GM12801 (cell line): ENCODE data around the gene EXOC4.

Experiments
- CTCF ChIP-seq: IDR thresholded peaks from one replicate; pipeline ENCODE4 v1.5.1; 2011; ENCODE audit warnings: control low read depth; ENCODE audit not compliant: insufficient read length; ENCODE audit errors: extremely low read depth

The EXOC4 gene

GRCh38 chr7:133980804-133981203 is 727.9 kb downstream of the EXOC4 start:
- TF ChIP-seq CTCF: no peak

GRCh38 chr7:133983685-133984419 is 731.0 kb downstream of the EXOC4 start:
- TF ChIP-seq CTCF: no peak

- TF ChIP-seq CTCF: no peak
Measured at GRCh38 chr7:133985300-133985699, 732.4 kb downstream of the EXOC4 start.

GRCh38 chr7:133987582-133987981 is 734.7 kb downstream of the EXOC4 start:
- no peak for TF ChIP-seq CTCF

GRCh38 chr7:133993547-133993946 is 740.7 kb downstream of the EXOC4 start:
- no peak for TF ChIP-seq CTCF

- no peak for TF ChIP-seq CTCF
Measured at GRCh38 chr7:133997463-133997862, 744.6 kb downstream of the EXOC4 start.

GRCh38 chr7:133999178-133999577 is 746.3 kb downstream of the EXOC4 start:
- TF ChIP-seq CTCF: no peak
